ELR (cell line): ENCODE results near the gene MINDY4.

Experiments
- DNase-seq: peaks from one replicate; pipeline ENCODE4 v3.0.0-alpha.2; 2015; ENCODE audit warnings: low read depth

The MINDY4 gene

DNA sequence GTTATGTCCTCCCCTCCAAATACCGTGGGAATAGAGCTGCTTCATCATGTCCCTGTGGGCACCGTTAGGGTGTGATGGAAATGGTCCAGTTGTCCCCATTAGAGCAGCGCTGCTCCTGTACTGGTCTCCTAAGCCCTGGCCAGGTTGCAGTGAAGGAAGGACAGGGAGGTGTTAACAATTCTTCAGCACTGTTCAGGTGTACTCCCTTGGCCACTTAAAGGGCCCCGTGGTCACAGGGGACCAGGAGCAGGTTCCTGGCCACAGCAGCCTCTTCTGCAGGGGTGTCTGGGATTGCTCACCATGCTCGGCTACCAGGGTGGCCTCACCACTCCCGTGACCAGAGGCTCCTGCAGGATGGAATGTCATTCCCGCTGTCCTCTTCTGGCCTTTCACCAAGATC is 65.8 kb downstream of the MINDY4 start:
- no peak for DNase-seq

GRCh38 chr7:30837581-30837980 is 66.4 kb downstream of the MINDY4 start:
- no peak for DNase-seq

DNA sequence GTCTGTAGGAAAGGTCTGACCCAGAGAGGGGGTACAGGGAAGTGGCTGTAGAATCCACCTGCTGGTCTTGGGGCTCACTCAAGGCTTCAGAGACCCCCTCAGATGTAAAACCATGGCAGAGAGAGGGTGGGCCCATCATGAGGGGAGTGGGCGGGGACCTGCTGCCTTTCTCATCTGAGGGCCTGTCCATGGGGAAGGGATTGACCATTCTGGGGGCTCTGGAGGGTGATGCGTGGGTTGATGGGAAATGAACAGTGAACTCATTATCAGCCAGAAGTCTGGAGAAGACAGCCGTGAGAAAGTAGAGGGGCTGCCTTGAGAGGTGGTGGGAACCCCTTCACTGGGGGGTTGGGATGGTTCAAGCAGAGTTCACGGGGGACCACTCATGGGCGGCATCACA is 66.8 kb downstream of the MINDY4 start:
- DNase-seq, result no peak

GRCh38 chr7:30840141-30841024 is 69.2 kb downstream of the MINDY4 start:
- no peak for DNase-seq

DNA sequence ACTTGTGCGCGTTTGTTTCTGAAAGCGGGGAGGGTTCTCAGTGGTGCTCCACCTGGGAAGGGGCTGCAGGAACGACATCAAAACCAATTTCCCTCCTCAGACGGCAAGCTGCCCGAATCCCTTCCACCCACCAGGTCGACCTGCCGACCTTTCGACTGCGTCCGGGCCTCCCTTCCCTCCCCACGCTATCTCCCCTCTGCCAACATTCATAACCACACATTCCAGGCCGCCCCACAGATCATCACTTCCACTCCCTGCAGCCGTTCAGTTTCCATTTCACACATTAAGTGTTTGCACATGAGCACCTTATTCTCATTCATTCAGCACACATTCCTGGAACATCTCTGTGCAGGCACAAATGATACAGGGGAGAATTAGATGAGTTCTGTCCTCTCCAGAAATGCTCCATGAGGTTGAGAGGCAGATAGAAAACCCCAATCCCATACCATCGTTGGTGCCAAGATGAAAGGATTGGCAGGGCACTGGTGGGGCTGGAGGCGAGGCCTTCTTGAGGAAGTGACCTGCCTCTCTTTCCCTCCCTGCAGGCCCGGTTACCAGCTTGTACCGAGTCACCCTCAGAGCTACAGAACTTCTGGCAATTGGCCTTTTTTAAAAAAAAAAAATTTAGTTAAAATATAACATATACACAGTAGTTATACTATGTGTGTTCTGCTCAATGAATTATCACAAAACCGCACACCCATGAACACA is 70.0 kb downstream of the MINDY4 start:
- no peak for DNase-seq

- no peak for DNase-seq
Measured at GRCh38 chr7:30841801-30842541, 70.8 kb downstream of the MINDY4 start.

DNA sequence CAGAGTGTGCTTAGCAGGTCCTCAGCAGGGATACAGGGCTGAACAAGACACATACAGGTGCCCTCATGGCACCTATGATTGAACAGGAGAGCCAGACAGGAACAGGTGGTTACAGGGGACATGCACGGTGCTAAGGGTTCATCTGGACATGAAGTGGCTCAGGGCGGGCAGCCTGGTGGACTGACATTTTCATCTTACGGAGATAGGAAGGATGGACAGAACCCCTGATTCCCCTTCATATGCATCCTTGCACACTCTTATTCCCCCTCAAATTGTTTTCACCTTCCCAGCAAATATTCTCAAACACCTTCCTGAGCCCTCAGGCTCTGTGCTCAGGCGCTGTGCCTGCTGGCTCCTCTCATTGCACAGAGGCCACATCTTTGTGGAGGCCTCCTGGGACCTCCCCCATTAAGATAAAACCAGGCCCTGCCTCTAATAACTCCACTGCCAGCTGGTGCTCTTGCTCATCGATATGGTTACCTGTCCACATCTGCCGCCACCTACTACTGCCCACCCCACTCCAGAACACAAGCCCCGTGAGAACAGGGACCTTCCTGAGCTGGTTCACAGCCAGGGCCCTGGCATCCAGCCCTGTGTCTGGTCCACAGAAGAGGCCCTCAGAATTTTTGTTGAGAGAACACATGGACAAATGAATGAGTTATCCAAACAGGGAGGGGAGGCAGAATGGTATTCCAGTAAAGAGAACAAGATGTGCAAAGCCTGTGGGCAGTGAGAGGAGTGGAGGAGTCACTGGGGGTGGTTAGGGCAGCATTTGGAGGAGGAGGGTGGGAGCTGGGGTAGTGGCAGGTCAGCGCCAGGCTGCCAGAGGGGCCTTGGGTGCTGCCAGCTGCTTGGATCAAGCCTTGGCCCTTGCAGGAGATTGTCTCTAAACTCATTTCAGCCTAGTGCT is 71.6 kb downstream of the MINDY4 start:
- DNase-seq, result no peak

DNA sequence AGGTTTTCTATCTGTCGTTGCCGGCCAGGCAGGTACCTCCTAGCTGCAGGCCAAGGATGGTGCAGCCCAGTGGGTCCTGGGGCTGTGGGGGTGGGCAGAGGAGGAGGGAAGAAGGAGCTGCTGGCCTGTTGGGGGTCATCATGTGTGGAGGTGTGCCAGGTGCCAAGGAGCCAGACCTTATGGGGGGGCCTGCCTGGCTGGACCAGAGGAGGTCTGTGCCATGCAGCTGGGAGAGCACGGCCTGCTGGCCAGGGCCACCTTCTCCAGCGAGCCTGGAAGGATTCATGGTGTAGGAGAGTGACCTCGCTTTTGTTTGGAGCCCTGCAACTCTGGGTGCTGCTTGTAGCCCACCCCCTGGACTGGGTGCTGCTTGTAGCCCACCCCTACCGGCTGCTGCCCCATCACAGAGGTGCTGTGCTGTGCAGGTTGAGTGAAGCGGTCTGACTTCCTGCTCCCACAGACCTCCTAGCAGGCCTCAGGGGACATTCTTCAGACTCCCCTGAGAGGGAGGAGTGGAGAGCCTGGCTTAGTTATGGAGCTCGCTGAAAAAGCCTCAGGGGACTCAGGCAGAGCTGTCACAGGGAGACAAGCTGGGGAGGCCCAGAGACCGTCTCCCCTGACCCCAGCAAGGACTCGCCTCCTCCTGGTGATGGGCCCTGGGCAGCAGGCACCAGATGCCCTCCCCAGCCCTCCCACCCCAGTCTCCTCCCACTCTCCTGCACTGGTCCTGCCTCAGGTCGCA is 72.7 kb downstream of the MINDY4 start:
- DNase-seq, result no peak

GRCh38 chr7:30844483-30844874 is 73.3 kb downstream of the MINDY4 start:
- no peak for DNase-seq

DNA sequence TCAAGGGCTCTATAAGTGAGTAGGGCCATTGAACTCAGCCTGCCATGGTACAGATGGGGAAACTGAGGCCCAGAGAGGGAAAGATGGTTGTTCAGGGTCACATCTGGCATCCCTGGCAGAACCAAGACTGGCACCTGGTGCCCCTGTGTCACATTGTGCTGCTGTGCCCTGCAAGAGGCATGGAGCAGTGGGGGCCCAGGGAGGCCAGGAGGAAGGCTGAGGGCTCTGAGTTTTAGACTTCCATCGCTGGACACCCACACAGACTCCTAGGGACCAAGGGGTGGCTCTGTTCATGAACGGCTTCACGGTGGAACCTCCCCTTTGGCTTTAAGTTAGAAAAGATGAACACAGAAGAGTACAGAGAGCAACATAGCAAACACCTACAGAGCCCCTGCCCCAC is 73.7 kb downstream of the MINDY4 start:
- DNase-seq, result no peak

DNA sequence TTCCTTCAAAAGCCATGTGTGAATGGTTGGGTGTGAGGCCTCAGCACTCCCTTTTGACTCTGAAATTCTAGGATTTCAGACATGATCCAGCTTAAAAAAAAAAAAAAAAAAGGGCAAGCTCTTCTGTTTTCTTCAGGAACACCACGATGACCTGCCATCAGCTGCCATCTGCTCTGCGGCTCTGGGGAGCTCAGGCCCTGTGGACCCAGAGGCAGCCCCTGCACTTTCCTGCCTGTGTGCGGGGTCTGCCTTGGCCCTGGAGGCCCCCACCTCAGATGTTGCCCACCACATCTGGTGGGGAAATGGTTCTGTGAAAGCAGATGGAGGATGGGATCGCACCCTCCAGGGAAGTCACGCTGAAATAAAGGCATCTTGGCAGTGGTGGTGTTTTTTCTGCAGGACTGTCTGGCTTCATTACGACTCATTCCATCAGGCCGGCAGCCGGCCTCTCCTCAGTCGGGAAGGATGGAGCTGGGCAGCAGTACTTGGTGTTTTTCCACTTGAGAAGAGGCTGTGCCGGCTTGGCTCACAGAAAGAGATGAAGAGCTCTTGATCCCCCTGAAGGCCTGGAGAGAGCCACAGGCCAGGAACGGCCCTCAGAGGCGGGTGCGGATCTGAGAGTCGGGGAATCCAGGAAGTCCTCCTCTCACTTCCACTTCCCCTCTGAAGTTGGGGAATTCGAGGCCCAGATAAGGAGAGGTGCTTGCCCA is 74.4 kb downstream of the MINDY4 start:
- peak; percentile 63 for DNase-seq

DNA sequence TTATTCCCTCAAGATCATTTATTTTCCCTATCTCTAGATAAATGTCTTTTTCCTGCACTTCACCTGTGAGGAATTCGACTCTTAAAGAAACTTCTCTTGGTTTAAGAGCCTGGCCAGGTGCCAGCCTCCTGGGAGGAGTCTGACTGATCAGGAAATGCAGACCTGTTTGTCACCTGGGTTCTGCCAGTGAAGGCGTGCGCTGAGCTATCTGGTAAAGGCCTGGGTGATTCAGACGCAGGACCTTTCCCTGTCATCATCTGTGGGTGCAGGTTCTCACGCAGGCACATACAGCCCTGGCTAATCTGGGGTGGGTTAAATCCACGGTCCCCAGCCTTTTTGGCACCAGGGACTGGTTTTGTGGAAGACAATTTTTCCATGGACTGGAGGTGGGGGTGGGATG is 75.2 kb downstream of the MINDY4 start:
- DNase-seq, result no peak

DNA sequence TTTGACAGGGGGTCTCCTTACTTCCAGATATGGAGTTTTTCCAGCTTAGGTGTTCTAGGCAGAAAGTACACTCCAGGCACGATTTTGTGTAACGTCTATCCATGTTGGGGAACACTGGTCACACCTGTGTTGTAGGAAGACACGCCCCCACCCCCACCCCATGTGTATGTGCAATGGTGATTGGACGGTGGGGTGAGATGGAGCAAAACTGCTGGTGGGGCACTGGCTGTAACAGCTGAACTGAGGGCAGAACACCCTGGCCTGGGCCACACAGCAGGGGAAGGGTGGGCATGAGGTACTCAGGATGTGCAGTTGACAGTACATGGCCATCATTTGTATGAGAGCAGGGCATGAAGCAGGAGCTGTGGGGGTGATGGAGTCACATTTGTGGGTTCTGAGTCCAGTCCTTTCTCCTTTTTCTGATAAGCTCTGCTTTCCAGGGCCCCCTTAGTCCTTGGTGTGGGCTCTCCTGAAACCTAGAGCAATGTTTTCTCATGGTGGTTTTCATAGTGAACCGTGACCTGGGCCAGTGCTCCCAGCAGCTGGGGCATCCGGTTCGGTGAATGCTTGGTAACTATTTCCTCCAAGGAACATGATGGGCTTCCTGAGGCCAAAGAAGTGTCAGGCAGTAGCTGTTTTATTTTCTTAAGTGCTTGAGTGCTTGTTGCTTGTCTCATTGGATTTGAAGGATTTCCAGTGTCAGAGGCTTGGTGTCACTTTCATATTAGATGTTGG is 77.1 kb downstream of the MINDY4 start:
- DNase-seq, result no peak

- DNase-seq, result no peak
Measured at GRCh38 chr7:30849565-30849964, 78.3 kb downstream of the MINDY4 start.

DNA sequence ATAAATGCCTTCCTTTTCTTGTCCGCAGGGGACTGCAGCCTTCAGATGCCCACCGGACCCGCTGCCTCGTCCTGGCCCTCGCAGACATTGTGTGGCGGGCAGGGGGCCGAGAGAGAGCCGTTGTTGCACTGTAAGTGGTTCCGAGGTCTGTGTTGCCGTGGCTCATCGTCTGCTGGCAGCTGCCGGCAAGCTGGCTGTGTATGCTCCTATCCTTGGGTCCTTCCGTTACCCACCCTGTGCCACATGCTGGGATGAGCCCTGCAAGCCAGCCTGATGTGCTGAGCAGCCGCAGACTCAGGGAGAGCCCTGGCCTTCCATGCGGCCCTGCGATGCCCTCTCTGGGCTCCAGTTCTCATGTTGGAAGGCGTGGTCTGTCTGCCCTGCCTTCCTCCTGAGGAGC is 79.2 kb downstream of the MINDY4 start:
- DNase-seq, result no peak

DNA sequence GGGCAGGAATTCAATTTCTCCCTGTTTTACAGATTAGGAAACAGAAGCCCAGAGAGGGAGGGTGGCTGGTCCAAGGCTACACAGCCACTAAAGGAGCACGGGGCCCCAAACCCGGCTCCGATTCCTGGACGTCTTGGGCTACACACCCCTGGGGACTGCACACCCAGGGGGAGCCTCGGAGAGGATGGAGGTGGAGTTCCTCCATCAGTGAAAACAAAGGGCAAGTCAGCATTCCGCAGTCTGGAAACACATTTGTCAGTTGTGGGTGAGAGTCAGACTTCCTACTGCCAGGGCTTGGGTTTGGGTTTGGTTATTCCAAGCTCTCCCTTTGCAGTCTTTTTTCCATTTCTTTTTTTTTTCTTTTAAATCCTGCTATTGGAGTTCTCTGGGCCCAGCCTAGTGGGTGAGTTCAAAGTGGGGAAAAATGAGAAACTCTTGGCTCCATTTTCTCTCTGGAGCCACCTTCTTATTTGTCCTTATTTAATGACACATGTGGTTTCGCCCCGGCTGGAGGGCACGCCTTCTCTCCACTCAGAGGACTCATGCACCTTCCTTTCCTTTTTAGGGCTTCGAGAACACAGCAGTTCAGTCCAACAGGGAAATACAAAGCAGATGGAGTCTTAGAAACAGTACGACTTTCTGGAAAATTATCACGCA is 80.6 kb downstream of the MINDY4 start:
- DNase-seq, result no peak

DNA sequence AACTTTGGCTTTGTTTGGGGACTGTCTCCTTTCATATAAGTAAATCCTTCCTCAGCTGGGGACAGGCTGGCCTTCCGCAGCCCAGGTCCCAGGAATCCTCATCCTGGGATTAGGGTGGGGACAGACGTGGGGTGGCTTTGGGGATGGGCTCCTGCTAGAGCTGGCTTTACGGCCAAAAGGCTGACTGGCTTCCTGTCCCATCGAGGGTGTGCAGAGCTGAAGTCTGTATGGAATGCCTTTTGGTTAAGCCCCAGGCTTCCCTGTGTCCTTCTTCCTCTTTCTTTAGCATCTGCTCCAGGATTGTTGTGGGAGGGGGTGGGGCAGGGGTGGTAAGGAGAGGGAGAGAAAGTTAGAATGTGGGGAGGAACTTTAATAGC is 81.1 kb downstream of the MINDY4 start:
- no peak for DNase-seq

- DNase-seq, result no peak
Measured at GRCh38 chr7:30852744-30853288, 81.6 kb downstream of the MINDY4 start.

DNA sequence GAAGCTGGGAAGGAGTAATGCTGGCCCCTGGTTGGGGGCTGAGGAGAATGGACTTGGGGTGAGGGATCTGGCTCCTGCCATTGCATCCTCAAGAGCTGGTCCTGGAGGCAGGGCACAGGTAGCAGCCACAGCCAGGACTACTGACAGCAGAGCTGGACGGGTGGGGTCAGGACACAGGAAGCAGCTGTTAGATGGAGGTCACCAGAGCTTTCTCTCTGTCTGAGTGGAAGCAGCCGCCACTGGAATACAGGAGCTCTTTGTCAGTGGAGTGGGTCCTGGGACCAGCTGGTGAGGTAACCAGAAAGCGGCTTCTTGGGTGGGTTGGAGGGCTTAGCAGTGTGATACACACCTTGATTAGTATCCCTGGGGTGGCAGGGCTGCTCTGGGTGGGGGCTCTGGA is 82.4 kb downstream of the MINDY4 start:
- DNase-seq, result no peak
